Panc1 (cell line): ENCODE results near the gene RPLP1. TPM values are rescaled to one million over a fixed set of nuclear protein-coding genes. Genes with fewer than 3 reads are reported as not detected.

ENCODE experiments used
- ATAC-seq: fragments of 200-7000 bp; cut with Tn5 transposase; 2 replicates; pipeline ENCODE4 v1.9.1; 2020; ENCODE audit warnings: mild to moderate bottlenecking, moderate library complexity
- BruUV-seq: library from RNA; stranded (reverse); fragments of 400-500 nt; replicated peaks from 2 replicates; lab custom pipeline; 2021; lab: Mats Ljungman, UMichigan
- CTCF ChIA-PET: fragments of 300-600 bp; sonication (Branson Sonifier 250); formaldehyde crosslinking; loops from one replicate; lab custom pipeline; 2022; ENCODE audit warnings: antibody characterized with exemption; lab: Charles Lee
- POLR2A ChIA-PET: fragments of 300-600 bp; sonication (Branson Sonifier 250); formaldehyde crosslinking; loops from one replicate; lab custom pipeline; 2022; ENCODE audit warnings: antibody characterized with exemption; lab: Charles Lee
- DNase-seq: peaks from one replicate; pipeline ENCODE4 v3.0.0-alpha.2; 2010; ENCODE audit warnings: low read depth, low spot score
- H3K27ac ChIP-seq: 2 replicates; pipeline ENCODE4 v1.5.1; 2011; ENCODE audit warnings: mild to moderate bottlenecking, low read length, inconsistent platforms
- H3K27me3 ChIP-seq: fragments of 200-500 bp; sonication (Bioruptor generic); 2 replicates; pipeline ENCODE4 v1.6.0; 2014; ENCODE audit warnings: low read length, inconsistent platforms; ENCODE audit not compliant: control insufficient read depth, insufficient read depth
- H3K36me3 ChIP-seq: fragments of 200-500 bp; sonication (Bioruptor generic); 2 replicates; pipeline ENCODE4 v1.5.1; 2014; ENCODE audit warnings: inconsistent platforms, mild to moderate bottlenecking, low read length, moderate library complexity; ENCODE audit not compliant: control insufficient read depth, insufficient read depth
- H3K4me1 ChIP-seq: 2 replicates; pipeline ENCODE4 v1.5.1; 2011; ENCODE audit warnings: inconsistent platforms, mild to moderate bottlenecking, low read length, moderate library complexity; ENCODE audit not compliant: control insufficient read depth, insufficient read depth
- H3K4me3 ChIP-seq, 2 experiments: 2 replicates each; pipeline ENCODE4 v1.5.1; 2011 to 2012; ENCODE audit warnings: low read depth in 2 of 2, low read length in 2 of 2, mild to moderate bottlenecking in 2 of 2, inconsistent platforms in 1 of 2, moderate library complexity in 1 of 2
- H3K9me3 ChIP-seq: fragments of 200-500 bp; sonication (Bioruptor generic); 2 replicates; pipeline ENCODE4 v1.5.1; 2014; ENCODE audit warnings: low read depth, mild to moderate bottlenecking, inconsistent platforms, low read length, moderate library complexity; ENCODE audit not compliant: control insufficient read depth, insufficient read depth
- CTCF ChIP-seq: fragments of 450-650 bp; IDR thresholded peaks from 2 replicates; pipeline ENCODE4 v1.5.1; 2017; ENCODE audit warnings: mild to moderate bottlenecking
- POLR2AphosphoS5 ChIP-seq: IDR thresholded peaks from 2 replicates; pipeline ENCODE4 v1.6.1; 2012; ENCODE audit warnings: mild to moderate bottlenecking, low read depth, low read length, moderate library complexity
- REST ChIP-seq, 2 experiments: IDR thresholded peaks; 2 replicates each; pipeline ENCODE4 v1.6.1; 2011 to 2012; ENCODE audit warnings: low read depth in 2 of 2, control low read depth in 1 of 2, low read length in 1 of 2, mild to moderate bottlenecking in 1 of 2, moderate library complexity in 1 of 2; ENCODE audit not compliant: insufficient read depth in 1 of 2
- SIN3A ChIP-seq: IDR thresholded peaks from 2 replicates; pipeline ENCODE4 v1.6.1; 2012; ENCODE audit warnings: low read depth, mild to moderate bottlenecking, low read length, moderate library complexity, borderline replicate concordance; ENCODE audit not compliant: insufficient read depth
- TCF7L2 ChIP-seq: IDR thresholded peaks from 2 replicates; pipeline ENCODE4 v1.6.1; 2011; ENCODE audit warnings: mild to moderate bottlenecking, low read depth, low read length, inconsistent platforms
- in situ Hi-C: cut with HindIII; loops from 2 replicates; pipeline ENCODE4 v1.10.0; 2016; ENCODE audit warnings: low sequenced_read_pairs, low pct_unique_long_range_greater_than_20kb
- intact Hi-C: fragments of 100-400 bp; cut with micrococcal nuclease; formaldehyde crosslinking; loops from one replicate; pipeline ENCODE4 v1.10.0; 2022; ENCODE audit not compliant: unreplicated experiment
- total RNA-seq: library from RNA; stranded (reverse); gene quantifications from one replicate; pipeline ENCODE4 v1.2.1, GENCODE V29; 2021; ENCODE audit not compliant: unreplicated experiment

The RPLP1 gene
- total RNA-seq, 1 experiment from 2014 or later: 2,076 TPM

DNA sequence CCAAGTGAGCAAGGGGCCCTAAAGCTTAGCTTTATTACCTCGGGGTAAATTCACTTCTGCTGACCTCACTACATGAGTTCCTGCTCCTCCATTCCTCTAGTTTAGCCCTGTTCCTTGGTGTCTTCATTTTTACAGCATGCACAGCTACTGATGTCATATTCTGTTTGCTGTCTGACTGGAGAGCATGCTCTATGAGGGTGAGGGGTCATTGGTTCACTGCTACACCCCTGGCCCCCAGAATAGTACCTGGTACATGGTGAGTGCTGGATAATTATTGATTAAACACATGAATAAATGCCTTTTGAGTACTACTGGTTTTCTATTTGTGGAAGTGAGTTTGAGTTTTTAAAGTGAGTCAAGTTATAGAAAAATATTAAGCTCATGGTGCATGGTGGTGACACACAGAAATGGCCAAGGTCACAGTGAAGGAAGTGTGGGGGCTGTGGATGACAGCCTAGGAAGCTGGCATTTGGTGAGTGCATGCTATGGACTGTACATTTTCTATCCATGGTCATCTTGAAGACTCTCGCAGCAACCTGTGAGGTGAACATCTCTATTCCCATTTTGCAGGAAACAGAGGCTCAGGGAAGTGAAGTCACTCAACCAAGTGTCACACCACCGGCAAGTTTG, 34.0 kb downstream of the RPLP1 start:
- POLR2A ChIA-PET: no interaction called here
- Histone ChIP-seq H3K4me3 (no peak overlapping the region), H3K9me3 (peaks cover under 1% of the 10 kb centered on the region; the same call in 1 of the 2 replicates), H3K36me3 (no peaks in the 10 kb centered on the region), H3K4me1 (peaks cover 3% of the 10 kb centered on the region), H3K27ac (no peak overlapping the region), H3K27me3 (no peaks in the 10 kb centered on the region)
- CTCF ChIA-PET: no interaction called here
- in situ Hi-C loops (no loop called here), intact Hi-C loops (no loop called here)
- ATAC-seq (no peak), DNase-seq (no peak)
- no TSS peak for BruUV-seq
- TF ChIP-seq CTCF (no peak), SIN3A (no peak), REST (IDR thresholded peaks at IDR 0.05; ENCODE audit: insufficient read depth in 1 of 2, low read depth in 2 of 2, low read length in 1 of 2) (no peak), POLR2AphosphoS5 (no peak), TCF7L2 (no peak)

GRCh38 chr15:69489073-69489571, 36.5 kb downstream of the RPLP1 start:
- DNase-seq (no peak), ATAC-seq (no peak)
- ChIA-PET CTCF (no interaction called here), POLR2A (no interaction called here)
- Histone ChIP-seq H3K27me3 (no peaks in the 10 kb centered on the region), H3K36me3 (no peaks in the 10 kb centered on the region), H3K9me3 (peaks cover 4% of the 10 kb centered on the region; the same call in 1 of the 2 replicates), H3K27ac (no peak overlapping the region), H3K4me1 (peaks cover 3% of the 10 kb centered on the region), H3K4me3 (no peak overlapping the region)
- in situ Hi-C loops (no loop called here), intact Hi-C loops (no loop called here)
- no TSS peak for BruUV-seq
- TF ChIP-seq POLR2AphosphoS5: no peak
- no peak for TF ChIP-seq TCF7L2
- no peak for TF ChIP-seq REST (IDR thresholded peaks at IDR 0.05; ENCODE audit: insufficient read depth in 1 of 2, low read depth in 2 of 2, low read length in 1 of 2)
- no peak for TF ChIP-seq CTCF
- TF ChIP-seq SIN3A: no peak
